Stimulated activated CD8-positive, alpha-beta memory T cell treated with anti-CD3 and anti-CD28 coated beads, Interleukin-4, amount 100 ng/mL, for 1 hour (primary cell): ENCODE measurements around the gene NDST3.
"Not testable (repeated sequence)": the region's sequence is repeated elsewhere in the genome, so short reads cannot be mapped to it uniquely, and the experiment has no call there.

Source experiments
- DNase-seq, 2 donors: peaks; one replicate each; pipeline ENCODE4 v3.0.0-alpha.2; 2020; ENCODE audit warnings: low read depth in 2 of 2, low spot score in 1 of 2

Gene NDST3

GRCh38 chr4:118175506-118175905 is 141.2 kb downstream of the NDST3 start:
- no peak for DNase-seq

- DNase-seq: no peak
Measured at GRCh38 chr4:118177126-118177525, 142.8 kb downstream of the NDST3 start.

- DNase-seq: no peak
Measured at GRCh38 chr4:118180776-118181175, 146.5 kb downstream of the NDST3 start.

GRCh38 chr4:118190903-118191302 is 156.6 kb downstream of the NDST3 start:
- no peak for DNase-seq

- DNase-seq: no peak
Measured at GRCh38 chr4:118193421-118193820, 159.1 kb downstream of the NDST3 start.

GRCh38 chr4:118206627-118207026 is 172.3 kb downstream of the NDST3 start:
- no peak for DNase-seq

- DNase-seq: no peak
Measured at GRCh38 chr4:118213101-118213500, 178.8 kb downstream of the NDST3 start.

- no peak for DNase-seq
Measured at GRCh38 chr4:118215826-118216225, 181.5 kb downstream of the NDST3 start.

GRCh38 chr4:118221227-118221800 is 187.0 kb downstream of the NDST3 start:
- DNase-seq: no peak

- no peak for DNase-seq
Measured at GRCh38 chr4:118224243-118224829, 190.1 kb downstream of the NDST3 start.

- no peak for DNase-seq
Measured at GRCh38 chr4:118225511-118225910, 191.2 kb downstream of the NDST3 start.

GRCh38 chr4:118226311-118227010 is 192.2 kb downstream of the NDST3 start:
- DNase-seq: no peak

- DNase-seq: no peak
Measured at GRCh38 chr4:118235566-118236120, 201.4 kb downstream of the NDST3 start.

GRCh38 chr4:118237531-118237930 is 203.2 kb downstream of the NDST3 start:
- no peak for DNase-seq

- no peak for DNase-seq
Measured at GRCh38 chr4:118249890-118250289, 215.6 kb downstream of the NDST3 start.

GRCh38 chr4:118254368-118254767 is 220.1 kb downstream of the NDST3 start:
- DNase-seq: no peak

GRCh38 chr4:118259111-118259510 is 224.8 kb downstream of the NDST3 start:
- no peak for DNase-seq

GRCh38 chr4:118260309-118260708 is 226.0 kb downstream of the NDST3 start:
- no peak for DNase-seq

GRCh38 chr4:118264096-118264495 is 229.8 kb downstream of the NDST3 start:
- no peak for DNase-seq

GRCh38 chr4:118265312-118266144 is 231.2 kb downstream of the NDST3 start:
- DNase-seq: no peak

GRCh38 chr4:118266145-118266496 is 231.8 kb downstream of the NDST3 start:
- not testable (repeated sequence) for DNase-seq

- DNase-seq: no peak
Measured at GRCh38 chr4:118268780-118269179, 234.5 kb downstream of the NDST3 start.
